Natural killer cell (primary cell): ENCODE data around the gene LBH. TPM values are rescaled to one million over a fixed set of nuclear protein-coding genes. Genes with fewer than 3 reads are reported as not detected.
A peak's percentile ranks its signal among the peaks of the same experiment; 100 is the strongest.

ENCODE experiments used
- ATAC-seq, 3 donors: fragments of 150-1000 bp in 2 of 3; fragments of 200-7000 bp in 1 of 3; cut with Tn5 transposase; 1 replicate in 1 of 3; 2 replicates in 2 of 3; pipeline ENCODE4 v1.10.0; 2021; ENCODE audit warnings: mild to moderate bottlenecking in 2 of 3, moderate library complexity in 2 of 3
- DNase-seq, 2 donors: peaks; one replicate each; pipeline versions ENCODE4 v3.0.0 to v3.0.0-alpha.2; 2013 to 2021; ENCODE audit warnings: mixed read lengths in 1 of 2
- H3K27ac ChIP-seq: one replicate; pipeline ENCODE4 v1.5.1; 2013; ENCODE audit warnings: mild to moderate bottlenecking, low read length
- H3K27me3 ChIP-seq: one replicate; pipeline ENCODE4 v1.6.1; 2013; ENCODE audit warnings: low read length; ENCODE audit not compliant: control insufficient read depth, insufficient read depth
- H3K36me3 ChIP-seq: one replicate; pipeline ENCODE4 v1.6.1; 2013; ENCODE audit warnings: low read length; ENCODE audit not compliant: control insufficient read depth, insufficient read depth
- H3K4me1 ChIP-seq: one replicate; pipeline ENCODE4 v1.6.1; 2013; ENCODE audit warnings: low read length; ENCODE audit not compliant: control insufficient read depth, insufficient read depth
- H3K4me3 ChIP-seq: one replicate; pipeline ENCODE4 v1.5.1; 2013; ENCODE audit warnings: low read length
- H3K9me3 ChIP-seq: one replicate; pipeline ENCODE4 v1.6.1; 2013; ENCODE audit warnings: low read length; ENCODE audit not compliant: control insufficient read depth, insufficient read depth
- H3K27ac Mint-ChIP-seq, 2 donors: one replicate each; pipeline ENCODE4 v1.8.0; 2022; ENCODE audit warnings: mild to moderate bottlenecking in 2 of 2, mixed read lengths in 2 of 2, moderate library complexity in 1 of 2
- H3K27me3 Mint-ChIP-seq, 2 donors: one replicate each; pipeline ENCODE4 v1.8.0; 2022; ENCODE audit warnings: low read depth in 2 of 2, mixed read lengths in 2 of 2
- H3K36me3 Mint-ChIP-seq: one replicate; pipeline ENCODE4 v1.8.0; 2022; ENCODE audit warnings: mixed read lengths
- H3K4me1 Mint-ChIP-seq, 2 donors: one replicate each; pipeline ENCODE4 v1.8.0; 2022; ENCODE audit warnings: mixed read lengths in 2 of 2
- H3K4me3 Mint-ChIP-seq: one replicate; pipeline ENCODE4 v1.8.0; 2022; ENCODE audit warnings: mild to moderate bottlenecking, moderate library complexity, mixed read lengths
- H3K9me3 Mint-ChIP-seq, 2 donors: one replicate each; pipeline ENCODE4 v1.8.0; 2022; ENCODE audit warnings: mixed read lengths in 2 of 2
- WGBS: methylation state at CpG from one replicate; pipeline ENCODE4 v1.1.7; 2013; ENCODE audit warnings: missing lambda C conversion rate; ENCODE audit not compliant: insufficient coverage; 5-methylcytosine and 5-hydroxymethylcytosine counted together
- intact Hi-C: fragments of 100-400 bp; cut with micrococcal nuclease; formaldehyde crosslinking; loops from one replicate; pipeline ENCODE4 v1.14.2; 2022
- total RNA-seq, 4 donors: library from RNA; stranded (reverse); fragments of 120-200 nt in 1 of 4; gene quantifications; one replicate each; pipeline versions ENCODE4 v1.2.3 to v1.2.4, GENCODE V29; 2013 to 2022
- TF ChIP-seq, protein P1 (sequence below): fragments of 200-600 bp; IDR thresholded peaks from one replicate; pipeline ENCODE4 v1.8.0; 2022; ENCODE audit warnings: antibody characterized with exemption

LBH gene
- total RNA-seq, 3 donors from 2014 or later (not counting 1 experiment from before 2014, with no cell fraction given): 157 to 197 (median 158) TPM

- Mint-ChIP-seq H3K27me3 (peaks cover 0 to 8% of the 10 kb centered on the region in 2 donors), H3K4me1 (no peaks in the 10 kb centered on the region), H3K36me3 (no peaks in the 10 kb centered on the region), H3K9me3 (no peaks in the 10 kb centered on the region), H3K4me3 (no peak overlapping the region), H3K27ac (no peak overlapping the region)
- TF ChIP-seq, protein P1, sequence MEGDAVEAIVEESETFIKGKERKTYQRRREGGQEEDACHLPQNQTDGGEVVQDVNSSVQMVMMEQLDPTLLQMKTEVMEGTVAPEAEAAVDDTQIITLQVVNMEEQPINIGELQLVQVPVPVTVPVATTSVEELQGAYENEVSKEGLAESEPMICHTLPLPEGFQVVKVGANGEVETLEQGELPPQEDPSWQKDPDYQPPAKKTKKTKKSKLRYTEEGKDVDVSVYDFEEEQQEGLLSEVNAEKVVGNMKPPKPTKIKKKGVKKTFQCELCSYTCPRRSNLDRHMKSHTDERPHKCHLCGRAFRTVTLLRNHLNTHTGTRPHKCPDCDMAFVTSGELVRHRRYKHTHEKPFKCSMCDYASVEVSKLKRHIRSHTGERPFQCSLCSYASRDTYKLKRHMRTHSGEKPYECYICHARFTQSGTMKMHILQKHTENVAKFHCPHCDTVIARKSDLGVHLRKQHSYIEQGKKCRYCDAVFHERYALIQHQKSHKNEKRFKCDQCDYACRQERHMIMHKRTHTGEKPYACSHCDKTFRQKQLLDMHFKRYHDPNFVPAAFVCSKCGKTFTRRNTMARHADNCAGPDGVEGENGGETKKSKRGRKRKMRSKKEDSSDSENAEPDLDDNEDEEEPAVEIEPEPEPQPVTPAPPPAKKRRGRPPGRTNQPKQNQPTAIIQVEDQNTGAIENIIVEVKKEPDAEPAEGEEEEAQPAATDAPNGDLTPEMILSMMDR: no peak
- Histone ChIP-seq H3K4me1 (peaks cover 2% of the 10 kb centered on the region), H3K27me3 (no peaks in the 10 kb centered on the region), H3K4me3 (no peak overlapping the region), H3K36me3 (no peaks in the 10 kb centered on the region), H3K27ac (no peak overlapping the region), H3K9me3 (no peaks in the 10 kb centered on the region)
- intact Hi-C loops: no loop called here
- ATAC-seq (no peak), DNase-seq (no peak)
- WGBS: 93% methylated on average over 4 of the region's 4 CpGs
These were observed 39.0 kb upstream of the LBH start for GRCh38 chr2:30192314-30192713.

- Histone ChIP-seq H3K9me3 (no peaks in the 10 kb centered on the region), H3K36me3 (no peaks in the 10 kb centered on the region), H3K4me3 (no peak overlapping the region), H3K4me1 (no peaks in the 10 kb centered on the region), H3K27me3 (no peaks in the 10 kb centered on the region), H3K27ac (no peak overlapping the region)
- WGBS: 86% methylated on average over 13 of the region's 13 CpGs
- Mint-ChIP-seq H3K36me3 (no peaks in the 10 kb centered on the region), H3K27me3 (peaks cover 0 to 8% of the 10 kb centered on the region in 2 donors), H3K9me3 (no peaks in the 10 kb centered on the region), H3K27ac (no peak overlapping the region), H3K4me3 (no peak overlapping the region), H3K4me1 (no peaks in the 10 kb centered on the region)
- DNase-seq (no peak), ATAC-seq (no peak)
- TF ChIP-seq, protein P1: no peak
- intact Hi-C loops: no loop called here
These were observed 38.1 kb upstream of the LBH start for GRCh38 chr2:30193104-30193681.

GRCh38 chr2:30194421-30194820, 36.9 kb upstream of the LBH start:
- H3K36me3 Mint-ChIP-seq: no peaks in the 10 kb centered on the region
- DNase-seq: no peak
- H3K27me3 Mint-ChIP-seq: peaks cover 0 to 8% of the 10 kb centered on the region in 2 donors
- H3K27ac Mint-ChIP-seq: no peak overlapping the region
- no peaks in the 10 kb centered on the region for H3K4me1 ChIP-seq
- 89% methylated on average over 7 of the region's 7 CpGs for WGBS
- H3K36me3 ChIP-seq: no peaks in the 10 kb centered on the region
- TF ChIP-seq, protein P1: no peak
- no peak overlapping the region for H3K4me3 ChIP-seq
- H3K27me3 ChIP-seq: no peaks in the 10 kb centered on the region
- no peaks in the 10 kb centered on the region for H3K4me1 Mint-ChIP-seq
- no peak for ATAC-seq
- intact Hi-C loops: no loop called here
- H3K9me3 Mint-ChIP-seq: no peaks in the 10 kb centered on the region
- no peaks in the 10 kb centered on the region for H3K9me3 ChIP-seq
- H3K4me3 Mint-ChIP-seq: no peak overlapping the region
- no peak overlapping the region for H3K27ac ChIP-seq

GRCh38 chr2:30195016-30195415, 36.3 kb upstream of the LBH start:
- Mint-ChIP-seq H3K27me3 (peaks cover 0 to 8% of the 10 kb centered on the region in 2 donors), H3K27ac (peak overlapping the region in 1 of 2 donors; percentile 47), H3K4me1 (no peaks in the 10 kb centered on the region), H3K9me3 (no peaks in the 10 kb centered on the region), H3K4me3 (no peak overlapping the region), H3K36me3 (no peaks in the 10 kb centered on the region)
- no peak for ATAC-seq
- H3K36me3 ChIP-seq: no peaks in the 10 kb centered on the region
- 31% methylated on average over 4 of the region's 4 CpGs for WGBS
- no peak overlapping the region for H3K4me3 ChIP-seq
- no peaks in the 10 kb centered on the region for H3K9me3 ChIP-seq
- no peak for DNase-seq
- H3K4me1 ChIP-seq: no peaks in the 10 kb centered on the region
- intact Hi-C loops: no loop called here
- no peaks in the 10 kb centered on the region for H3K27me3 ChIP-seq
- H3K27ac ChIP-seq: no peak overlapping the region
- TF ChIP-seq, protein P1: no peak
